Mesodermal cell (in vitro differentiated cells): ENCODE measurements around the gene FNIP1.

Experiments
- H3K27ac ChIP-seq: 2 replicates; pipeline ENCODE4 v1.7.0; 2013; ENCODE audit warnings: mild to moderate bottlenecking, low read depth, low read length, moderate library complexity; ENCODE audit not compliant: severe bottlenecking
- H3K36me3 ChIP-seq: 2 replicates; pipeline ENCODE4 v1.7.1; 2013; ENCODE audit warnings: mild to moderate bottlenecking, low read length, moderate library complexity; ENCODE audit not compliant: control insufficient read depth, insufficient read depth
- H3K4me1 ChIP-seq: one replicate; pipeline ENCODE4 v1.7.1; 2013; ENCODE audit warnings: mild to moderate bottlenecking, low read length; ENCODE audit not compliant: insufficient read depth, control insufficient read depth, poor library complexity, severe bottlenecking
- H3K4me3 ChIP-seq: 2 replicates; pipeline ENCODE4 v1.7.0; 2013; ENCODE audit warnings: low read length, control low read depth, mild to moderate bottlenecking; ENCODE audit not compliant: insufficient read depth, poor library complexity, severe bottlenecking; ENCODE audit errors: extremely low read depth
- H3K9me3 ChIP-seq: 2 replicates; pipeline ENCODE4 v1.7.1; 2013; ENCODE audit warnings: mild to moderate bottlenecking, low read length, moderate library complexity; ENCODE audit not compliant: control insufficient read depth
- WGBS, 2 experiments: methylation state at CpG; one replicate each; pipeline ENCODE4 v1.1.5; 2013; ENCODE audit warnings: missing lambda C conversion rate in 2 of 2; ENCODE audit not compliant: insufficient coverage in 2 of 2; 5-methylcytosine and 5-hydroxymethylcytosine counted together

FNIP1 gene

GRCh38 chr5:131812371-131813160, 15.7 kb upstream of the FNIP1 start:
- Histone ChIP-seq H3K4me1 (peaks cover 10% of the 10 kb centered on the region), H3K36me3 (no peaks in the 10 kb centered on the region), H3K27ac (no peak overlapping the region), H3K4me3 (no peak overlapping the region), H3K9me3 (no peaks in the 10 kb centered on the region)
- WGBS, 2 experiments: 83 to 90% methylated on average over 3 of the region's 4 CpGs

GRCh38 chr5:131810510-131811249, 13.9 kb upstream of the FNIP1 start:
- Histone ChIP-seq H3K4me1 (peaks cover 10% of the 10 kb centered on the region), H3K36me3 (no peaks in the 10 kb centered on the region), H3K4me3 (no peak overlapping the region), H3K27ac (no peak overlapping the region), H3K9me3 (no peaks in the 10 kb centered on the region)
- 25 to 36% methylated on average over 2 of the region's 3 CpGs for WGBS, 2 experiments

- Histone ChIP-seq H3K4me1 (no peaks in the 10 kb centered on the region), H3K4me3 (peak overlapping the region; percentile 84), H3K36me3 (peaks cover 12% of the 10 kb centered on the region), H3K27ac (peak overlapping the region; percentile 97), H3K9me3 (no peaks in the 10 kb centered on the region)
- 3% methylated on average over 33 to 51 of the region's 56 CpGs for WGBS, 2 experiments
These were observed 681 bp downstream of the FNIP1 start for GRCh38 chr5:131795879-131796792.

GRCh38 chr5:131795228-131795627, 1.6 kb downstream of the FNIP1 start:
- Histone ChIP-seq H3K4me1 (no peaks in the 10 kb centered on the region), H3K9me3 (no peaks in the 10 kb centered on the region), H3K36me3 (peaks cover 12% of the 10 kb centered on the region), H3K4me3 (peak overlapping the region; percentile 84), H3K27ac (no peak overlapping the region)
- WGBS, 2 experiments: 98 to 100% methylated on average over 3 to 4 of the region's 6 CpGs

GRCh38 chr5:131794586-131794985, 2.2 kb downstream of the FNIP1 start:
- Histone ChIP-seq H3K4me1 (no peaks in the 10 kb centered on the region), H3K36me3 (peaks cover 12% of the 10 kb centered on the region), H3K4me3 (no peak overlapping the region), H3K27ac (no peak overlapping the region), H3K9me3 (no peaks in the 10 kb centered on the region)
- WGBS, 2 experiments: no CpG with 5 or more reads among the region's 4 CpGs

- Histone ChIP-seq H3K4me3 (no peak overlapping the region), H3K4me1 (no peaks in the 10 kb centered on the region)
- WGBS, 2 experiments: 100% methylated on average over 1 of the region's 2 CpGs
These were observed 3.9 kb downstream of the FNIP1 start for GRCh38 chr5:131792896-131793295.

GRCh38 chr5:131791866-131792265, 5.0 kb downstream of the FNIP1 start:
- peaks cover 12% of the 10 kb centered on the region for H3K36me3 ChIP-seq
- WGBS, 2 experiments: no CpG with 5 or more reads among the region's 6 CpGs
- no peaks in the 10 kb centered on the region for H3K4me1 ChIP-seq
- no peaks in the 10 kb centered on the region for H3K9me3 ChIP-seq
- H3K27ac ChIP-seq: no peak overlapping the region
- no peak overlapping the region for H3K4me3 ChIP-seq

More at GRCh38 chr5:131792896-131793295, 3.9 kb downstream of the FNIP1 start:
- peaks cover 12% of the 10 kb centered on the region for H3K36me3 ChIP-seq
- H3K27ac ChIP-seq: no peak overlapping the region
- no peaks in the 10 kb centered on the region for H3K9me3 ChIP-seq

- no peaks in the 10 kb centered on the region for H3K9me3 ChIP-seq
- WGBS, 2 experiments: 100% methylated on average over 1 of the region's 2 CpGs; no CpG with 5 or more reads in 1 of the 2 experiments
- no peak overlapping the region for H3K27ac ChIP-seq
- H3K4me1 ChIP-seq: no peaks in the 10 kb centered on the region
- H3K36me3 ChIP-seq: peaks cover 12% of the 10 kb centered on the region
- no peak overlapping the region for H3K4me3 ChIP-seq
These were observed 6.3 kb downstream of the FNIP1 start for GRCh38 chr5:131790550-131790949.

GRCh38 chr5:131789765-131790164, 7.1 kb downstream of the FNIP1 start:
- no peaks in the 10 kb centered on the region for H3K9me3 ChIP-seq
- WGBS, 2 experiments: 95 to 100% methylated on average over 3 of the region's 3 CpGs
- H3K36me3 ChIP-seq: peaks cover 12% of the 10 kb centered on the region
- H3K27ac ChIP-seq: no peak overlapping the region
- no peak overlapping the region for H3K4me3 ChIP-seq
- no peaks in the 10 kb centered on the region for H3K4me1 ChIP-seq

- Histone ChIP-seq H3K4me1 (no peaks in the 10 kb centered on the region), H3K9me3 (no peaks in the 10 kb centered on the region), H3K36me3 (peaks cover 3% of the 10 kb centered on the region), H3K27ac (no peak overlapping the region), H3K4me3 (no peak overlapping the region)
- 93 to 100% methylated on average over 2 to 4 of the region's 4 CpGs for WGBS, 2 experiments
These were observed 9.1 kb downstream of the FNIP1 start for GRCh38 chr5:131787736-131788135.
